ENCODE results near the gene MERTK.

MERTK gene

GRCh38 chr2:111990856-111991255 is 92.4 kb downstream of the MERTK start:
- Histone ChIP-seq H3K36me3 (ENCODE audit: control insufficient read depth, insufficient read depth, low read length) (no peaks in the 10 kb centered on the region), H3K4me1 (ENCODE audit: control insufficient read depth, insufficient read depth, low read length) (peaks cover 13% of the 10 kb centered on the region), H3K27me3 (ENCODE audit: control insufficient read depth, insufficient read depth, low read length, poor library complexity, severe bottlenecking) (no peaks in the 10 kb centered on the region), H3K4me3 (ENCODE audit: insufficient read depth, low read depth, low read length) (no peak overlapping the region), H3K27ac (ENCODE audit: insufficient read depth, low read depth, low read length, poor library complexity, severe bottlenecking) (no peak overlapping the region), H3K9me3 (ENCODE audit: control insufficient read depth, low read length) (no peaks in the 10 kb centered on the region)
- WGBS, 2 experiments = 92% methylated on average over 7 of the region's 7 CpGs

- H3K4me1 ChIP-seq (ENCODE audit: control insufficient read depth, insufficient read depth, low read length) = no peaks in the 10 kb centered on the region
- WGBS, 2 experiments = 94 to 95% methylated on average over 8 of the region's 8 CpGs
- no peaks in the 10 kb centered on the region for H3K27me3 ChIP-seq (ENCODE audit: control insufficient read depth, insufficient read depth, low read length, poor library complexity, severe bottlenecking)
- H3K36me3 ChIP-seq (ENCODE audit: control insufficient read depth, insufficient read depth, low read length) = no peaks in the 10 kb centered on the region
- no peak overlapping the region for H3K27ac ChIP-seq (ENCODE audit: insufficient read depth, low read depth, low read length, poor library complexity, severe bottlenecking)
- H3K9me3 ChIP-seq (ENCODE audit: control insufficient read depth, low read length) = no peaks in the 10 kb centered on the region
- no peak overlapping the region for H3K4me3 ChIP-seq (ENCODE audit: insufficient read depth, low read depth, low read length)
These were observed 95.6 kb downstream of the MERTK start for GRCh38 chr2:111994042-111994441.

- 95% methylated on average over 5 of the region's 5 CpGs for WGBS, 2 experiments
- H3K27ac ChIP-seq (ENCODE audit: insufficient read depth, low read depth, low read length, poor library complexity, severe bottlenecking) = no peak overlapping the region
- no peak overlapping the region for H3K4me3 ChIP-seq (ENCODE audit: insufficient read depth, low read depth, low read length)
- H3K9me3 ChIP-seq (ENCODE audit: control insufficient read depth, low read length) = no peaks in the 10 kb centered on the region
- H3K36me3 ChIP-seq (ENCODE audit: control insufficient read depth, insufficient read depth, low read length) = no peaks in the 10 kb centered on the region
- no peaks in the 10 kb centered on the region for H3K27me3 ChIP-seq (ENCODE audit: control insufficient read depth, insufficient read depth, low read length, poor library complexity, severe bottlenecking)
- no peaks in the 10 kb centered on the region for H3K4me1 ChIP-seq (ENCODE audit: control insufficient read depth, insufficient read depth, low read length)
These were observed 96.7 kb downstream of the MERTK start for GRCh38 chr2:111995148-111995547.

GRCh38 chr2:111999809-112000208 is 101.4 kb downstream of the MERTK start:
- Histone ChIP-seq H3K27ac (ENCODE audit: insufficient read depth, low read depth, low read length, poor library complexity, severe bottlenecking) (no peak overlapping the region), H3K9me3 (ENCODE audit: control insufficient read depth, low read length) (no peaks in the 10 kb centered on the region), H3K4me3 (ENCODE audit: insufficient read depth, low read depth, low read length) (no peak overlapping the region), H3K36me3 (ENCODE audit: control insufficient read depth, insufficient read depth, low read length) (no peaks in the 10 kb centered on the region), H3K27me3 (ENCODE audit: control insufficient read depth, insufficient read depth, low read length, poor library complexity, severe bottlenecking) (no peaks in the 10 kb centered on the region), H3K4me1 (ENCODE audit: control insufficient read depth, insufficient read depth, low read length) (no peaks in the 10 kb centered on the region)
- WGBS, 2 experiments = 96 to 98% methylated on average over 4 of the region's 4 CpGs

- no peaks in the 10 kb centered on the region for H3K4me1 ChIP-seq (ENCODE audit: control insufficient read depth, insufficient read depth, low read length)
- H3K27ac ChIP-seq (ENCODE audit: insufficient read depth, low read depth, low read length, poor library complexity, severe bottlenecking) = no peak overlapping the region
- H3K36me3 ChIP-seq (ENCODE audit: control insufficient read depth, insufficient read depth, low read length) = no peaks in the 10 kb centered on the region
- no peaks in the 10 kb centered on the region for H3K27me3 ChIP-seq (ENCODE audit: control insufficient read depth, insufficient read depth, low read length, poor library complexity, severe bottlenecking)
- 86 to 90% methylated on average over 5 of the region's 5 CpGs for WGBS, 2 experiments
- H3K9me3 ChIP-seq (ENCODE audit: control insufficient read depth, low read length) = no peaks in the 10 kb centered on the region
- no peak overlapping the region for H3K4me3 ChIP-seq (ENCODE audit: insufficient read depth, low read depth, low read length)
These were observed 102.2 kb downstream of the MERTK start for GRCh38 chr2:112000399-112001135.

- WGBS, 2 experiments = 93 to 96% methylated on average over 4 of the region's 4 CpGs
- H3K27me3 ChIP-seq (ENCODE audit: control insufficient read depth, insufficient read depth, low read length, poor library complexity, severe bottlenecking) = no peaks in the 10 kb centered on the region
- no peaks in the 10 kb centered on the region for H3K9me3 ChIP-seq (ENCODE audit: control insufficient read depth, low read length)
- H3K36me3 ChIP-seq (ENCODE audit: control insufficient read depth, insufficient read depth, low read length) = no peaks in the 10 kb centered on the region
- H3K27ac ChIP-seq (ENCODE audit: insufficient read depth, low read depth, low read length, poor library complexity, severe bottlenecking) = no peak overlapping the region
- no peaks in the 10 kb centered on the region for H3K4me1 ChIP-seq (ENCODE audit: control insufficient read depth, insufficient read depth, low read length)
- no peak overlapping the region for H3K4me3 ChIP-seq (ENCODE audit: insufficient read depth, low read depth, low read length)
These were observed 102.8 kb downstream of the MERTK start for GRCh38 chr2:112001136-112001715.

- no peaks in the 10 kb centered on the region for H3K36me3 ChIP-seq (ENCODE audit: control insufficient read depth, insufficient read depth, low read length)
- no peaks in the 10 kb centered on the region for H3K27me3 ChIP-seq (ENCODE audit: control insufficient read depth, insufficient read depth, low read length, poor library complexity, severe bottlenecking)
- H3K4me1 ChIP-seq (ENCODE audit: control insufficient read depth, insufficient read depth, low read length) = no peaks in the 10 kb centered on the region
- no peaks in the 10 kb centered on the region for H3K9me3 ChIP-seq (ENCODE audit: control insufficient read depth, low read length)
- no peak overlapping the region for H3K4me3 ChIP-seq (ENCODE audit: insufficient read depth, low read depth, low read length)
- no peak overlapping the region for H3K27ac ChIP-seq (ENCODE audit: insufficient read depth, low read depth, low read length, poor library complexity, severe bottlenecking)
These were observed 103.5 kb downstream of the MERTK start for GRCh38 chr2:112001942-112002341.

GRCh38 chr2:112003576-112004252 is 105.3 kb downstream of the MERTK start:
- 85 to 87% methylated on average over 5 of the region's 5 CpGs for WGBS, 2 experiments
- Histone ChIP-seq H3K36me3 (ENCODE audit: control insufficient read depth, insufficient read depth, low read length) (no peaks in the 10 kb centered on the region), H3K9me3 (ENCODE audit: control insufficient read depth, low read length) (no peaks in the 10 kb centered on the region), H3K4me3 (ENCODE audit: insufficient read depth, low read depth, low read length) (no peak overlapping the region), H3K4me1 (ENCODE audit: control insufficient read depth, insufficient read depth, low read length) (no peaks in the 10 kb centered on the region), H3K27me3 (ENCODE audit: control insufficient read depth, insufficient read depth, low read length, poor library complexity, severe bottlenecking) (no peaks in the 10 kb centered on the region), H3K27ac (ENCODE audit: insufficient read depth, low read depth, low read length, poor library complexity, severe bottlenecking) (no peak overlapping the region)

GRCh38 chr2:112004253-112004645 is 105.8 kb downstream of the MERTK start:
- Histone ChIP-seq H3K27me3 (ENCODE audit: control insufficient read depth, insufficient read depth, low read length, poor library complexity, severe bottlenecking) (no peaks in the 10 kb centered on the region), H3K9me3 (ENCODE audit: control insufficient read depth, low read length) (no peaks in the 10 kb centered on the region), H3K36me3 (ENCODE audit: control insufficient read depth, insufficient read depth, low read length) (no peaks in the 10 kb centered on the region), H3K4me3 (ENCODE audit: insufficient read depth, low read depth, low read length) (no peak overlapping the region), H3K4me1 (ENCODE audit: control insufficient read depth, insufficient read depth, low read length) (no peaks in the 10 kb centered on the region), H3K27ac (ENCODE audit: insufficient read depth, low read depth, low read length, poor library complexity, severe bottlenecking) (no peak overlapping the region)
- WGBS, 2 experiments = 95 to 97% methylated on average over 5 of the region's 5 CpGs

GRCh38 chr2:112005406-112006075 is 107.1 kb downstream of the MERTK start:
- no peak overlapping the region for H3K4me3 ChIP-seq (ENCODE audit: insufficient read depth, low read depth, low read length)
- 92 to 95% methylated on average over 5 of the region's 5 CpGs for WGBS, 2 experiments

More at GRCh38 chr2:112005406-112006075, 107.1 kb downstream of the MERTK start:
- Histone ChIP-seq H3K9me3 (ENCODE audit: control insufficient read depth, low read length) (no peaks in the 10 kb centered on the region), H3K4me1 (ENCODE audit: control insufficient read depth, insufficient read depth, low read length) (no peaks in the 10 kb centered on the region), H3K27ac (ENCODE audit: insufficient read depth, low read depth, low read length, poor library complexity, severe bottlenecking) (no peak overlapping the region), H3K36me3 (ENCODE audit: control insufficient read depth, insufficient read depth, low read length) (no peaks in the 10 kb centered on the region), H3K27me3 (ENCODE audit: control insufficient read depth, insufficient read depth, low read length, poor library complexity, severe bottlenecking) (no peaks in the 10 kb centered on the region)

All from ectodermal cell (in vitro differentiated cells).